Liver (tissue), 9 donors: ENCODE data around the gene ZFYVE27. TPM values are rescaled to one million over a fixed set of nuclear protein-coding genes. Genes with fewer than 3 reads are reported as not detected.
A peak's percentile ranks its signal among the peaks of the same experiment; 100 is the strongest.

Source experiments
- DNase-seq: peaks from one replicate; pipeline ENCODE4 v3.0.0-alpha.2; 2017; ENCODE audit warnings: low spot score
- H3K27ac ChIP-seq, 2 donors: one replicate each; pipeline ENCODE4 v1.7.0; 2013; ENCODE audit warnings: inconsistent platforms in 2 of 2, low read length in 2 of 2, control low read depth in 1 of 2, low read depth in 1 of 2, mild to moderate bottlenecking in 1 of 2
- H3K27me3 ChIP-seq, 4 donors: one replicate each; pipeline versions ENCODE4 v1.6.1 to v1.7.0; 2013; ENCODE audit warnings: low read length in 3 of 4, inconsistent platforms in 1 of 4, mild to moderate bottlenecking in 1 of 4, moderate library complexity in 1 of 4; ENCODE audit not compliant: control insufficient read depth in 4 of 4, insufficient read depth in 4 of 4
- H3K36me3 ChIP-seq, 4 donors: one replicate each; pipeline versions ENCODE4 v1.6.1 to v1.7.0; 2013; ENCODE audit warnings: low read length in 3 of 4, mild to moderate bottlenecking in 3 of 4, low read depth in 1 of 4, moderate library complexity in 1 of 4; ENCODE audit not compliant: control insufficient read depth in 4 of 4, insufficient read depth in 3 of 4
- H3K4me1 ChIP-seq, 4 donors: one replicate each; pipeline versions ENCODE4 v1.6.1 to v1.7.0; 2013; ENCODE audit warnings: low read length in 3 of 4, mild to moderate bottlenecking in 3 of 4, moderate library complexity in 1 of 4; ENCODE audit not compliant: control insufficient read depth in 4 of 4, insufficient read depth in 4 of 4
- H3K4me3 ChIP-seq, 3 donors: one replicate each; pipeline versions ENCODE4 v1.6.1 to v1.7.0; 2013; ENCODE audit warnings: low read length in 3 of 3, control low read depth in 1 of 3, low read depth in 1 of 3, mild to moderate bottlenecking in 1 of 3
- H3K9ac ChIP-seq, 2 donors: one replicate each; pipeline ENCODE4 v1.7.0; 2013; ENCODE audit warnings: low read length in 2 of 2, mild to moderate bottlenecking in 2 of 2, moderate library complexity in 2 of 2, control low read depth in 1 of 2, low read depth in 1 of 2
- H3K9me3 ChIP-seq, 4 donors: one replicate each; pipeline versions ENCODE4 v1.6.1 to v1.7.0; 2013; ENCODE audit warnings: low read length in 3 of 4; ENCODE audit not compliant: control insufficient read depth in 4 of 4
- EGR1 ChIP-seq, 2 donors: IDR thresholded peaks; 2 replicates each; pipeline ENCODE4 v1.6.1; 2016 to 2018; ENCODE audit warnings: antibody characterized with exemption in 2 of 2, low read depth in 2 of 2
- FOXA1 ChIP-seq: IDR thresholded peaks from 2 replicates; pipeline ENCODE4 v1.6.1; 2016; ENCODE audit warnings: antibody characterized with exemption
- FOXA2 ChIP-seq: IDR thresholded peaks from 2 replicates; pipeline ENCODE4 v1.6.1; 2016; ENCODE audit warnings: antibody characterized with exemption
- HNF4A ChIP-seq, 2 donors: conservative IDR thresholded peaks; 2 replicates each; pipeline ENCODE4 v1.6.1; 2016; ENCODE audit warnings: antibody characterized with exemption in 2 of 2, mild to moderate bottlenecking in 2 of 2
- HNF4G ChIP-seq: IDR thresholded peaks from 2 replicates; pipeline ENCODE4 v1.6.1; 2016; ENCODE audit warnings: antibody characterized with exemption
- RAD21 ChIP-seq, 2 donors: IDR thresholded peaks; 2 replicates each; pipeline ENCODE4 v1.6.1; 2016; ENCODE audit warnings: antibody characterized with exemption in 2 of 2, mild to moderate bottlenecking in 2 of 2
- SP1 ChIP-seq: IDR thresholded peaks from 2 replicates; pipeline ENCODE4 v1.6.1; 2018; ENCODE audit warnings: antibody characterized with exemption, mild to moderate bottlenecking
- TAF1 ChIP-seq: conservative IDR thresholded peaks from 2 replicates; pipeline ENCODE4 v1.6.1; 2016; ENCODE audit warnings: antibody characterized with exemption, mild to moderate bottlenecking
- YY1 ChIP-seq: IDR thresholded peaks from 2 replicates; pipeline ENCODE4 v1.6.1; 2016; ENCODE audit warnings: antibody characterized with exemption, mild to moderate bottlenecking
- WGBS: extraction: QIAGEN DNeasy Blood & Tissue Kit; methylation state at CpG from one replicate; pipeline ENCODE4 v1.1.7; 2013; 5-methylcytosine and 5-hydroxymethylcytosine counted together
- polyA plus RNA-seq, 2 donors: library from polyadenylated mRNA; stranded (reverse) in 1 of 2; unstranded in 1 of 2; fragments of 200-250 nt in 1 of 2; fragments of >200 nt in 1 of 2; fragmentation: Nextera tagmentation in 1 of 2; extraction: Ambion mirVana in 1 of 2; gene quantifications; one replicate each; pipeline versions ENCODE4 v1.2.1 to v1.2.3, GENCODE V29; 2013 to 2015
- total RNA-seq, 2 donors: library from RNA; depleted of rRNA; stranded (reverse); fragments of >200 nt; gene quantifications; one replicate each; pipeline ENCODE4 v1.2.3, GENCODE V29; 2014
- TF ChIP-seq, protein P1 (sequence below): IDR thresholded peaks from 2 replicates; pipeline ENCODE4 v1.6.1; 2016; ENCODE audit warnings: antibody characterized with exemption
- TF ChIP-seq, protein P2 (sequence below): IDR thresholded peaks from 2 replicates; pipeline ENCODE4 v1.6.1; 2016; ENCODE audit warnings: antibody characterized with exemption
- TF ChIP-seq, protein P3 (sequence below): fragments of 150-350 bp; IDR thresholded peaks from 2 replicates; pipeline ENCODE4 v1.5.1; 2017; ENCODE audit warnings: improper control_type of control experiment, low read depth, low read length; ENCODE audit not compliant: missing input control
- donor health status: healthy.
- donor health status: healthy.
- donor health status: healthy.
- donor health status: healthy.
- donor health status: healthy.

The ZFYVE27 gene
- total and polyA plus RNA-seq, 4 donors = 10.2 to 25.9 (median 13.1) TPM

DNA sequence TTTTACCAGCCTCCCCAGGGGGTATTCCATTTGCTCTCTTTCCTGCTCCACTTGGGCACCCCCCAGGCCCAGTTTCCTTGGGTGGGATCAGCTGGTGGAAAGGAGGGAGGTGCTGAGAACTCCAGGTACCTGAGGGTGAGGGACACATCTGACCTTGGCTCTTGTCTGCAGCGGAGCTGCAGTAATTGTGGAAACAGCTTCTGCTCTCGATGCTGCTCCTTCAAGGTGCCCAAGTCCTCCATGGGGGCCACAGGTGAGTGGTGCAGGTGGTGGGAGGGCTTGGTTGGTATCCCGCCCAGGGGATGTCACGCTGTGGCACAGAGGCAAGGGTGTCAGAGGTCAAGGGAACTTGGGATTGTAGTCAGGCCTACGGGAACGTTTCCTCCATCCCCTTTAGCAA is 20.5 kb downstream of the ZFYVE27 start:
- no peaks in the 10 kb centered on the region for H3K4me1 ChIP-seq
- no peak for DNase-seq
- TF ChIP-seq, protein P1, sequence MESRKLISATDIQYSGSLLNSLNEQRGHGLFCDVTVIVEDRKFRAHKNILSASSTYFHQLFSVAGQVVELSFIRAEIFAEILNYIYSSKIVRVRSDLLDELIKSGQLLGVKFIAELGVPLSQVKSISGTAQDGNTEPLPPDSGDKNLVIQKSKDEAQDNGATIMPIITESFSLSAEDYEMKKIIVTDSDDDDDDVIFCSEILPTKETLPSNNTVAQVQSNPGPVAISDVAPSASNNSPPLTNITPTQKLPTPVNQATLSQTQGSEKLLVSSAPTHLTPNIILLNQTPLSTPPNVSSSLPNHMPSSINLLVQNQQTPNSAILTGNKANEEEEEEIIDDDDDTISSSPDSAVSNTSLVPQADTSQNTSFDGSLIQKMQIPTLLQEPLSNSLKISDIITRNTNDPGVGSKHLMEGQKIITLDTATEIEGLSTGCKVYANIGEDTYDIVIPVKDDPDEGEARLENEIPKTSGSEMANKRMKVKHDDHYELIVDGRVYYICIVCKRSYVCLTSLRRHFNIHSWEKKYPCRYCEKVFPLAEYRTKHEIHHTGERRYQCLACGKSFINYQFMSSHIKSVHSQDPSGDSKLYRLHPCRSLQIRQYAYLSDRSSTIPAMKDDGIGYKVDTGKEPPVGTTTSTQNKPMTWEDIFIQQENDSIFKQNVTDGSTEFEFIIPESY = no peak
- TF ChIP-seq, protein P2, sequence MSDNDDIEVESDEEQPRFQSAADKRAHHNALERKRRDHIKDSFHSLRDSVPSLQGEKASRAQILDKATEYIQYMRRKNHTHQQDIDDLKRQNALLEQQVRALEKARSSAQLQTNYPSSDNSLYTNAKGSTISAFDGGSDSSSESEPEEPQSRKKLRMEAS = no peak
- TF ChIP-seq FOXA2 (no peak), EGR1 (IDR thresholded peaks at IDR 0.05; ENCODE audit: low read depth in 2 of 2) (no peak), HNF4G (no peak), YY1 (no peak), SP1 (no peak)
- TF ChIP-seq, protein P3, sequence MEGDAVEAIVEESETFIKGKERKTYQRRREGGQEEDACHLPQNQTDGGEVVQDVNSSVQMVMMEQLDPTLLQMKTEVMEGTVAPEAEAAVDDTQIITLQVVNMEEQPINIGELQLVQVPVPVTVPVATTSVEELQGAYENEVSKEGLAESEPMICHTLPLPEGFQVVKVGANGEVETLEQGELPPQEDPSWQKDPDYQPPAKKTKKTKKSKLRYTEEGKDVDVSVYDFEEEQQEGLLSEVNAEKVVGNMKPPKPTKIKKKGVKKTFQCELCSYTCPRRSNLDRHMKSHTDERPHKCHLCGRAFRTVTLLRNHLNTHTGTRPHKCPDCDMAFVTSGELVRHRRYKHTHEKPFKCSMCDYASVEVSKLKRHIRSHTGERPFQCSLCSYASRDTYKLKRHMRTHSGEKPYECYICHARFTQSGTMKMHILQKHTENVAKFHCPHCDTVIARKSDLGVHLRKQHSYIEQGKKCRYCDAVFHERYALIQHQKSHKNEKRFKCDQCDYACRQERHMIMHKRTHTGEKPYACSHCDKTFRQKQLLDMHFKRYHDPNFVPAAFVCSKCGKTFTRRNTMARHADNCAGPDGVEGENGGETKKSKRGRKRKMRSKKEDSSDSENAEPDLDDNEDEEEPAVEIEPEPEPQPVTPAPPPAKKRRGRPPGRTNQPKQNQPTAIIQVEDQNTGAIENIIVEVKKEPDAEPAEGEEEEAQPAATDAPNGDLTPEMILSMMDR = no peak
- H3K27me3 ChIP-seq = no peaks in the 10 kb centered on the region
- peaks cover 37 to 71% (median 49%) of the 10 kb centered on the region in 4 donors for H3K36me3 ChIP-seq
- no peak overlapping the region for H3K27ac ChIP-seq
- 84% methylated on average over 6 of the region's 6 CpGs for WGBS
- no peak overlapping the region for H3K9ac ChIP-seq
- no peak overlapping the region for H3K4me3 ChIP-seq
- H3K9me3 ChIP-seq = no peaks in the 10 kb centered on the region

DNA sequence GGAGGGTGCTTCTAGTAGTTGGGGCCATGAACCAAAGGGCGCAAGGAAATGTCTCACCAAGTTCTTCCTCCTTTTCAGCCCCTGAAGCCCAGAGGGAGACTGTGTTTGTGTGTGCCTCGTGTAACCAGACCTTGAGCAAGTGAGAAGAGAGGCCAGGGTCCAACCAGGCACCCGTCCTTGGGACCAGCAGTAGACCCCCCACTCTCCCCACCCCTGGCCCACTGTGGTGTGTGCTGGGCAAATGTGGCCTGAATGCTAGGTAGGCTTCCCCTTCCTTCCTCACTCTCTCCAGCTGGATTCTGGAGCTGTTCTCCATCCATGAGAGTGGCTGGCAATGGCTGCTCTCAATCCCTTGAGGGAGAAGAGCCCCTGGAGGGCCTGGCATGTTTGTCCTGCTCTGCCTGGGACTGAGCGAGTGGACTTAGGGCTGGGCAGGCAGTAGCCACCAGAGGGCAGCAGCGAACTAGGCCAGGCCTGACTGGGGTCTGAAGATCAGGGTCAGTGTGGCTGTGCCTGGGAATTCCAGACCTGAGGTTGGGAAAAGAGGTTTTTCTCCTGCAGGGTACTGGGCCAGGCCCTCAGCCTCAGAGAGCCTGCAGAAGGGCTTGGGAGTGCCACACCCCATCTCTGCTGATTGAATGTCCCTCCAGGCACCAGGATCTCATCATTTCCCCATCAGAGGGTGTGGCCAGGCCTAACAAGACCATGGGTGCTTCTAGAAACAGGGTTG is 22.4 kb downstream of the ZFYVE27 start:
- Histone ChIP-seq H3K9ac (no peak overlapping the region), H3K27ac (no peak overlapping the region), H3K36me3 (peaks cover 31 to 55% (median 35%) of the 10 kb centered on the region in 4 donors), H3K4me1 (no peaks in the 10 kb centered on the region), H3K27me3 (no peaks in the 10 kb centered on the region), H3K4me3 (no peak overlapping the region), H3K9me3 (no peaks in the 10 kb centered on the region)
- DNase-seq = peak; percentile 85
- WGBS = 54% methylated on average over 5 of the region's 5 CpGs
- TF ChIP-seq HNF4G (no peak), RAD21 (IDR thresholded peaks at IDR 0.05) (peak; percentile 75 to 86), SP1 (no peak), FOXA1 (no peak), HNF4A (conservative IDR thresholded peaks at IDR 0.05) (peak in 1 of 2 donors; percentile 29), TAF1 (no peak)
- TF ChIP-seq, protein P3 = peak; percentile 79
- TF ChIP-seq, protein P2 = no peak
- TF ChIP-seq, protein P1 = no peak
